GM23248 (cell line): Measurements from ENCODE around the gene LAP3. TPM values are rescaled to one million over a fixed set of nuclear protein-coding genes. Genes with fewer than 3 reads are reported as not detected.

Experiments
- DNase-seq: peaks from one replicate; pipeline ENCODE4 v3.0.0-alpha.2; 2015
- H2AFZ ChIP-seq: fragments of 200-600 bp; sonication (generic); 2 replicates; pipeline ENCODE4 v1.6.1; 2016; ENCODE audit warnings: antibody characterized with exemption
- H3F3A ChIP-seq: fragments of 200-600 bp; sonication (generic); 2 replicates; pipeline ENCODE4 v1.6.1; 2016; ENCODE audit warnings: mild to moderate bottlenecking, antibody characterized with exemption, mixed run types; ENCODE audit not compliant: insufficient read depth
- H3K27ac ChIP-seq: fragments of 200-600 bp; sonication (generic); 2 replicates; pipeline ENCODE4 v1.5.1; 2016; ENCODE audit warnings: mild to moderate bottlenecking
- H3K27me3 ChIP-seq: fragments of 200-600 bp; sonication (generic); replicated peaks from 2 replicates; pipeline ENCODE4 v1.6.1; 2016; ENCODE audit warnings: mild to moderate bottlenecking; ENCODE audit not compliant: insufficient read depth
- H3K36me3 ChIP-seq: fragments of 200-600 bp; sonication (generic); 2 replicates; pipeline ENCODE4 v1.6.1; 2016; ENCODE audit warnings: low read depth, mild to moderate bottlenecking
- H3K4me1 ChIP-seq: fragments of 200-600 bp; sonication (generic); 2 replicates; pipeline ENCODE4 v1.6.1; 2016; ENCODE audit warnings: mild to moderate bottlenecking; ENCODE audit not compliant: insufficient read depth
- H3K4me2 ChIP-seq: fragments of 200-600 bp; sonication (generic); one replicate; pipeline ENCODE4 v1.6.1; 2016; ENCODE audit warnings: mild to moderate bottlenecking; ENCODE audit not compliant: unreplicated experiment
- H3K4me3 ChIP-seq: fragments of 200-600 bp; sonication (generic); 2 replicates; pipeline ENCODE4 v1.5.1; 2016; ENCODE audit warnings: mild to moderate bottlenecking
- H3K79me2 ChIP-seq: fragments of 200-600 bp; sonication (generic); 2 replicates; pipeline ENCODE4 v1.6.1; 2016; ENCODE audit warnings: mild to moderate bottlenecking; ENCODE audit not compliant: insufficient read depth
- H3K9ac ChIP-seq: fragments of 200-600 bp; sonication (generic); 2 replicates; pipeline ENCODE4 v1.6.1; 2016; ENCODE audit warnings: mild to moderate bottlenecking
- H3K9me2 ChIP-seq: fragments of 200-600 bp; sonication (generic); 2 replicates; pipeline ENCODE4 v1.6.1; 2016; ENCODE audit warnings: mixed run types, mild to moderate bottlenecking, moderate library complexity; ENCODE audit not compliant: insufficient read depth
- H3K9me3 ChIP-seq: fragments of 200-600 bp; sonication (generic); one replicate; pipeline ENCODE4 v1.6.1; 2017; ENCODE audit warnings: low read depth
- H4K20me1 ChIP-seq: fragments of 200-600 bp; sonication (generic); 2 replicates; pipeline ENCODE4 v1.6.0; 2016; ENCODE audit not compliant: insufficient read depth
- EZH2 ChIP-seq: fragments of 200-600 bp; sonication (generic); IDR thresholded peaks from 2 replicates; pipeline ENCODE4 v1.6.1; 2018; ENCODE audit warnings: antibody characterized with exemption, mild to moderate bottlenecking; ENCODE audit not compliant: insufficient read depth, poor library complexity, severe bottlenecking
- EZH2phosphoT487 ChIP-seq: fragments of 200-600 bp; sonication (generic); IDR thresholded peaks from 2 replicates; pipeline ENCODE4 v1.6.1; 2018; ENCODE audit warnings: antibody characterized with exemption, moderate library complexity, mild to moderate bottlenecking, low read depth; ENCODE audit not compliant: insufficient read depth
- WGBS, 2 experiments: methylation state at CpG; one replicate each; pipeline ENCODE4 v1.1.6; 2015 to 2017; ENCODE audit warnings: low lambda C conversion rate in 2 of 2, low coverage in 1 of 2; ENCODE audit errors: missing lambda C conversion rate in 2 of 2; 5-methylcytosine and 5-hydroxymethylcytosine counted together
- in situ Hi-C: fragments of 300-500 bp; cut with MboI; formaldehyde crosslinking; loops from 2 replicates; pipeline ENCODE4 v1.15.0; 2020
- polyA plus RNA-seq: library from polyadenylated mRNA; unstranded; fragments of >200 nt; fragmentation: Nextera tagmentation; extraction: Ambion mirVana; gene quantifications from 2 replicates; pipeline ENCODE4 v1.2.1, GENCODE V29; 2016
- total RNA-seq: library from RNA; depleted of rRNA; stranded (reverse); fragments of >200 nt; shearing (Covaris generic); gene quantifications from 2 replicates; pipeline ENCODE4 v1.2.3, GENCODE V29; 2014; rRNA removed

Gene LAP3
- total and polyA plus RNA-seq, 2 experiments from 2014 or later: 60.7 to 75.4 TPM

DNA sequence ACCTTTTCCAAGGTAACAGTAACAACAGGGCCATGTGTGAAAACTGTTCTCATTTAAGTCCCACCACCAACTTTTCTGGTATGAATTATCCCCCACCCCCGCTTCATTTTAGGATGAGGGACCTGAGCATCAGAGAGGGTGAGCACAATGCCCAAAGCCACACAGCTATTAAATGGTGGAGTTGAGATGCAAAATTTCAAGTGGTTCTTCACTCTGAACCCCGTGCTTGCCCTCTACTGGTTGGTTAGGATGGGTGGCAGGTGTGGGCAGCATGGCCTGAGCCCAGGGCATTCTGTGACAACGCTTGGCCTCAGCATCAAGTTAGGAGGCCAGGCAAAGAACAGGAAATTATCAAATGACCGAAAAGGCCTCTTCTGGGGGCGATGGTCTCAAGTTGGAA is 70.9 kb downstream of the LAP3 start:
- Histone ChIP-seq H3K9me2 (no peaks in the 10 kb centered on the region), H3K4me1 (no peaks in the 10 kb centered on the region), H3K79me2 (no peaks in the 10 kb centered on the region), H3F3A (no peaks in the 10 kb centered on the region), H3K4me3 (no peak overlapping the region), H3K9ac (no peak overlapping the region), H3K9me3 (no peaks in the 10 kb centered on the region), H3K4me2 (no peak overlapping the region), H2AFZ (no peak overlapping the region), H3K36me3 (no peaks in the 10 kb centered on the region), H3K27ac (no peak overlapping the region), H4K20me1 (no peaks in the 10 kb centered on the region), H3K27me3 (no peaks in the 10 kb centered on the region)
- TF ChIP-seq EZH2: no peak
- no peak for TF ChIP-seq EZH2phosphoT487
- DNase-seq: no peak
- in situ Hi-C loops: loop anchor here (10.0 kb wide), 1 partner anchor 137 kb away; the partner anchor contains the start of gene FAM184B
- 74 to 77% methylated on average over 5 of the region's 5 CpGs for WGBS, 2 experiments

DNA sequence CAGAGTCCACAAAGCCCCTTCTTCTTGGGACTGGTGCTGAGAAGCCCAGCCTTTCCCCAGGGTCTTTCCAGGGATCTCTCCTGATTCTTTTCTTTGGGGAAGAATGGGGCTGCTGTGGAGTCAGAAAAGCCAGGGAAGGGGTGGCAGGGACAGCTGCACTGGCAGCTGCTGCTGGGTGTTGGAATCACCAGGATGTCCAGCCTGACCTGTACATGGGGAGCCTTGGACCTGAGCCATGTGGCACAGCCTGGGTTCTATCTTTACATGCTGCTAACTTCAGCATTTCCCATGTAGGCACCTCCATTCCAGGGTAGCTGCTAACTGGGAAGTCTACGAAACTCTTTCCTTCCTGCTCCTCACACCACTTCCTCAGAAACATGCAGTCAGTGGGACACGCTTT is 73.4 kb downstream of the LAP3 start:
- Histone ChIP-seq H3K27me3 (no peaks in the 10 kb centered on the region), H3F3A (no peaks in the 10 kb centered on the region), H3K36me3 (no peaks in the 10 kb centered on the region), H3K27ac (no peak overlapping the region), H3K9me2 (no peaks in the 10 kb centered on the region), H2AFZ (no peak overlapping the region), H4K20me1 (no peaks in the 10 kb centered on the region), H3K9ac (no peak overlapping the region), H3K4me1 (no peaks in the 10 kb centered on the region), H3K4me3 (no peak overlapping the region), H3K79me2 (no peaks in the 10 kb centered on the region), H3K4me2 (no peak overlapping the region), H3K9me3 (no peaks in the 10 kb centered on the region)
- no peak for DNase-seq
- no peak for TF ChIP-seq EZH2phosphoT487
- no peak for TF ChIP-seq EZH2
- in situ Hi-C loops: no loop called here
- WGBS, 2 experiments: 68 to 74% methylated on average over 2 of the region's 2 CpGs

- TF ChIP-seq EZH2 (no peak), EZH2phosphoT487 (no peak)
- H3K4me1 ChIP-seq: no peaks in the 10 kb centered on the region
- H3K9me2 ChIP-seq: no peaks in the 10 kb centered on the region
- H3K4me3 ChIP-seq: no peak overlapping the region
- no peaks in the 10 kb centered on the region for H3K36me3 ChIP-seq
- H3K9ac ChIP-seq: no peak overlapping the region
- WGBS, 2 experiments: 74 to 75% methylated on average over 8 of the region's 8 CpGs
- H3F3A ChIP-seq: no peaks in the 10 kb centered on the region
- H3K9me3 ChIP-seq: no peaks in the 10 kb centered on the region
- H3K4me2 ChIP-seq: no peak overlapping the region
- H3K27me3 ChIP-seq: 0 out of 2 replicates have a peak, but pooled peaks cover 7% of the 10 kb centered on the region
- no peak overlapping the region for H2AFZ ChIP-seq
- in situ Hi-C loops: no loop called here
- H3K79me2 ChIP-seq: no peaks in the 10 kb centered on the region
- no peaks in the 10 kb centered on the region for H4K20me1 ChIP-seq
- no peak overlapping the region for H3K27ac ChIP-seq
- DNase-seq: no peak
Observed at GRCh38 chr4:17654701-17655100, 77.7 kb downstream of the LAP3 start.

DNA sequence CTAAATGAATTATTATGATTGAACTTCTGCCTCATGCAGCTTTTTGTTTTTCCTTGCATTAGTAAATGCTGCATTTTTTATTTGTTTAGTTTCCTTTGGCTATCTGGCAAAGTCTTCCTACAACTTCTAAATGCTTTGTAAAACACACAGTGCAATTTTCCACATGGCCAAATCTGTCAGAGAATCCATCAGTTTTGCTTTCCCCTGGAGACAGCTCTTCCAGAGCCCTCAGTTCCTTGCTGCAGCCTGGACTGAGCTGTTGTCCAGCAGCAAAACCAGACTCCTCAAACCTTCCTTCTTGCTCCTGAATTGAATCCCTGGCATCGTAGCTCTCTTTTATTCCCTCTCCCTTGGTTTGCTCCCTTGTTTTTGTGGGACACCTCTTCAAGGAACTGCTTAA is 80.1 kb downstream of the LAP3 start:
- in situ Hi-C loops: no loop called here
- H3K4me3 ChIP-seq: no peak overlapping the region
- H3K4me2 ChIP-seq: no peak overlapping the region
- H2AFZ ChIP-seq: no peak overlapping the region
- no peaks in the 10 kb centered on the region for H3K9me2 ChIP-seq
- no peak overlapping the region for H3K9ac ChIP-seq
- WGBS, 2 experiments: 22 to 47% methylated on average over 1 of the region's 1 CpG
- no peaks in the 10 kb centered on the region for H3K4me1 ChIP-seq
- DNase-seq: no peak
- no peaks in the 10 kb centered on the region for H3K9me3 ChIP-seq
- 0 out of 2 replicates have a peak, but pooled peaks cover 7% of the 10 kb centered on the region for H3K27me3 ChIP-seq
- H4K20me1 ChIP-seq: no peaks in the 10 kb centered on the region
- TF ChIP-seq EZH2phosphoT487 (no peak), EZH2 (no peak)
- no peak overlapping the region for H3K27ac ChIP-seq
- H3K36me3 ChIP-seq: no peaks in the 10 kb centered on the region
- H3K79me2 ChIP-seq: no peaks in the 10 kb centered on the region
- no peaks in the 10 kb centered on the region for H3F3A ChIP-seq

Other genes with a start within 250 kb of the LAP3 start
- gene QDPR, start 65.1 kb upstream of the LAP3 start, total RNA-seq: 13.9 and 20.4 TPM in 2 replicates
- 40.4 and 40.5 TPM in 2 replicates for gene QDPR, start 65.1 kb upstream of the LAP3 start, polyA plus RNA-seq
- gene CLRN2, start 62.0 kb upstream of the LAP3 start, total RNA-seq: not detected in 2 replicates
- not detected in 2 replicates for gene CLRN2, start 62.0 kb upstream of the LAP3 start, polyA plus RNA-seq
- 3.9 and 4.8 TPM in 2 replicates for gene MED28, start 37.4 kb downstream of the LAP3 start, total RNA-seq
- 34.1 and 40.0 TPM in 2 replicates for gene MED28, start 37.4 kb downstream of the LAP3 start, polyA plus RNA-seq
- gene FAM184B, start 204.4 kb downstream of the LAP3 start, total RNA-seq: not detected in 2 replicates
- 0.04 and 0.06 TPM in 2 replicates for gene FAM184B, start 204.4 kb downstream of the LAP3 start, polyA plus RNA-seq
- gene DCAF16, start 233.6 kb downstream of the LAP3 start, total RNA-seq: 22.1 and 24.4 TPM in 2 replicates
- 11.2 and 11.8 TPM in 2 replicates for gene DCAF16, start 233.6 kb downstream of the LAP3 start, polyA plus RNA-seq
- 15.6 and 18.5 TPM in 2 replicates for gene NCAPG, start 233.8 kb downstream of the LAP3 start, total RNA-seq
- gene NCAPG, start 233.8 kb downstream of the LAP3 start, polyA plus RNA-seq: 13.1 and 14.0 TPM in 2 replicates